ENCODE results near the gene HOXA4.

DNA sequence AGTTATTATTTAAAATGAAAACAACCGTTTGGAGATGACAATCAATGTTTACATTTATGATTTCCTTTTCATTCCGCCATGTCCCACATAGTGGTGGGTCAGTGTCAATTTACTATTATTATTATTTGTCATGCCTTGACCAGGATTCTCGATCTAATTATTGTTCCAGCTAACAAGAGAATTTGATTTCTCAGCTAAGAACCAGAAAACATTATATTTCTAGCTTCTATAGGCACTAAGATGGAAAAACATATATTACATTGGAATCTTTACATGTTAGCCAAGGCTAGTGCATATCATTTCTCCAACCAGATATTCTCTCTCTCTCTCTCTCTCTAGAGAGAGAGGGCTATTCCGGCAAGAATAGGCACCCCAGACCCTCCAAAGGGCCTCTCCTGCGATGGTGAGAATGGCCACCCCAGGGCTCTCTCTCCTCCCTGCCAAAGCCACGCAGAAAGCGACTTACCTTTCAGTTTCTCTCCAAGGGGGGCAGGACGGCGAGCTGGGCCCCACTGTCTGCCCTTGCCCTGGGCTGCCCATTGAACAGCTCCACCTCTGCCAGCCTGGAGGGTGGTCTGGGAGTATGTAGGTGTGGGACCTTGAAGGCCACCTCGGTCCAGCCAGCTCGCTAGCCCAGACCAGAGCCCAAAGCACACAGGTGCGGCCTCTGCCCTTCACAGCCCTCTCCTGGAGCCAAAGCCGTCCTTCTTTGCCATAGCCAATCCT lies 19.4 kb upstream of the HOXA4 start:
- TF ChIP-seq, protein P1, sequence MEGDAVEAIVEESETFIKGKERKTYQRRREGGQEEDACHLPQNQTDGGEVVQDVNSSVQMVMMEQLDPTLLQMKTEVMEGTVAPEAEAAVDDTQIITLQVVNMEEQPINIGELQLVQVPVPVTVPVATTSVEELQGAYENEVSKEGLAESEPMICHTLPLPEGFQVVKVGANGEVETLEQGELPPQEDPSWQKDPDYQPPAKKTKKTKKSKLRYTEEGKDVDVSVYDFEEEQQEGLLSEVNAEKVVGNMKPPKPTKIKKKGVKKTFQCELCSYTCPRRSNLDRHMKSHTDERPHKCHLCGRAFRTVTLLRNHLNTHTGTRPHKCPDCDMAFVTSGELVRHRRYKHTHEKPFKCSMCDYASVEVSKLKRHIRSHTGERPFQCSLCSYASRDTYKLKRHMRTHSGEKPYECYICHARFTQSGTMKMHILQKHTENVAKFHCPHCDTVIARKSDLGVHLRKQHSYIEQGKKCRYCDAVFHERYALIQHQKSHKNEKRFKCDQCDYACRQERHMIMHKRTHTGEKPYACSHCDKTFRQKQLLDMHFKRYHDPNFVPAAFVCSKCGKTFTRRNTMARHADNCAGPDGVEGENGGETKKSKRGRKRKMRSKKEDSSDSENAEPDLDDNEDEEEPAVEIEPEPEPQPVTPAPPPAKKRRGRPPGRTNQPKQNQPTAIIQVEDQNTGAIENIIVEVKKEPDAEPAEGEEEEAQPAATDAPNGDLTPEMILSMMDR (IDR thresholded peaks at IDR 0.05), result no peak
- TF ChIP-seq EP300 (IDR thresholded peaks at IDR 0.05) (no peak), POLR2A (IDR thresholded peaks at IDR 0.05) (no peak), POLR2AphosphoS5 (IDR thresholded peaks at IDR 0.05) (no peak)
